Hepatocyte (in vitro differentiated cells): ENCODE measurements around the gene RPUSD3. TPM values are rescaled to one million over a fixed set of nuclear protein-coding genes. Genes with fewer than 3 reads are reported as not detected.
A peak's percentile ranks its signal among the peaks of the same experiment; 100 is the strongest.

ENCODE experiments used
- DNase-seq: peaks from one replicate; pipeline ENCODE4 v3.0.0-alpha.2; 2016; ENCODE audit warnings: low spot score
- H2AFZ ChIP-seq: fragments of 200-600 bp; sonication (generic); 2 replicates; pipeline ENCODE4 v1.6.0; 2016; ENCODE audit warnings: antibody characterized with exemption, mild to moderate bottlenecking
- H3K27ac ChIP-seq: fragments of 200-600 bp; sonication (generic); 2 replicates; pipeline ENCODE4 v1.5.1; 2016; ENCODE audit warnings: mild to moderate bottlenecking
- H3K27me3 ChIP-seq: fragments of 200-600 bp; sonication (generic); 2 replicates; pipeline ENCODE4 v1.6.1; 2016
- H3K36me3 ChIP-seq: fragments of 200-600 bp; sonication (generic); replicated peaks from 2 replicates; pipeline ENCODE4 v1.5.1; 2016; ENCODE audit warnings: low read depth; ENCODE audit not compliant: insufficient read depth
- H3K4me1 ChIP-seq: fragments of 200-600 bp; sonication (generic); 2 replicates; pipeline ENCODE4 v1.5.1; 2016; ENCODE audit warnings: mild to moderate bottlenecking, moderate library complexity; ENCODE audit not compliant: insufficient read depth
- H3K4me2 ChIP-seq: fragments of 200-600 bp; sonication (generic); 2 replicates; pipeline ENCODE4 v1.6.0; 2016
- H3K4me3 ChIP-seq: fragments of 200-600 bp; sonication (generic); 2 replicates; pipeline ENCODE4 v1.5.1; 2016; ENCODE audit warnings: mild to moderate bottlenecking
- H3K79me2 ChIP-seq: fragments of 200-600 bp; sonication (generic); 2 replicates; pipeline ENCODE4 v1.6.0; 2017; ENCODE audit warnings: mild to moderate bottlenecking
- H3K9me2 ChIP-seq: fragments of 200-600 bp; sonication (generic); replicated peaks from 2 replicates; pipeline ENCODE4 v1.6.0; 2017; ENCODE audit warnings: mild to moderate bottlenecking; ENCODE audit not compliant: insufficient read depth
- H3K9me3 ChIP-seq: fragments of 200-600 bp; sonication (generic); 2 replicates; pipeline ENCODE4 v1.5.1; 2016; ENCODE audit warnings: low read depth, mild to moderate bottlenecking
- H4K20me1 ChIP-seq: fragments of 200-600 bp; sonication (generic); 2 replicates; pipeline ENCODE4 v1.6.0; 2016; ENCODE audit warnings: mild to moderate bottlenecking; ENCODE audit not compliant: insufficient read depth, poor library complexity, severe bottlenecking
- EZH2 ChIP-seq: fragments of 200-600 bp; sonication (generic); IDR thresholded peaks from 2 replicates; pipeline ENCODE4 v1.6.1; 2016; ENCODE audit warnings: antibody characterized with exemption, mild to moderate bottlenecking, borderline replicate concordance
- EZH2phosphoT487 ChIP-seq: fragments of 200-600 bp; sonication (generic); IDR thresholded peaks from one replicate; pipeline ENCODE4 v1.6.1; 2018; ENCODE audit warnings: antibody characterized with exemption, mild to moderate bottlenecking, low read depth, moderate library complexity; ENCODE audit not compliant: unreplicated experiment, severe bottlenecking
- WGBS: methylation state at CpG from one replicate; pipeline ENCODE4 v1.1.6; 2016; ENCODE audit warnings: low lambda C conversion rate; ENCODE audit errors: missing lambda C conversion rate; 5-methylcytosine and 5-hydroxymethylcytosine counted together
- polyA plus RNA-seq: library from polyadenylated mRNA; unstranded; fragments of >200 nt; fragmentation: Nextera tagmentation; extraction: Ambion mirVana; gene quantifications from 2 replicates; pipeline ENCODE4 v1.2.1, GENCODE V29; 2016
- total RNA-seq: library from RNA; depleted of rRNA; stranded (reverse); fragments of >200 nt; gene quantifications from 2 replicates; pipeline ENCODE4 v1.2.3, GENCODE V29; 2014
- TF ChIP-seq, protein P1 (sequence below): fragments of 200-600 bp; sonication (generic); IDR thresholded peaks from 2 replicates; pipeline ENCODE4 v1.5.1; 2016; ENCODE audit warnings: antibody characterized with exemption, mild to moderate bottlenecking; ENCODE audit not compliant: poor library complexity

The RPUSD3 gene
- total and polyA plus RNA-seq, 2 experiments from 2014 or later: 37.4 to 74.7 TPM

DNA sequence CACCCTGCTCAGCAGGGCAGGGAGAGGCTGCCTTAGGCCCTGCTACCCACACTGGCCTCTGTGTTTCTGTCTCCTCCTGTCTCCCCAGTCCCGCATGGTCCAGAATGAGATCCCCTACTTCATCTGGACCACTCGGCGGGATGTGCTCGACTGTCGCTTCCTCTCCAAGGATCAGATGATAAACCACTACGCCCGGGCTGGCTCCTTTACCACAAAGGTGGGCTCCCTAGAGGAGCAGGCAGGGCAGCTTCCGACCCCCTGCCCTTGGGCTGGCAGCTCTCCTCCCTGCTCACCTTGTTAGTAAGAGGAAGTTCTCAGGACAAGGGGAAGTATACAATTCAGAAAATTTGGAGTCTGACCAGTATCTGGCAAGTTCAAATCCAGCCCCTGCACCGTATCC, 27.8 kb downstream of the RPUSD3 start:
- Histone ChIP-seq H4K20me1 (no peaks in the 10 kb centered on the region), H3K79me2 (no peaks in the 10 kb centered on the region), H3K9me3 (no peaks in the 10 kb centered on the region), H3K36me3 (no peaks in the 10 kb centered on the region), H3K9me2 (no peaks in the 10 kb centered on the region), H3K4me3 (no peak overlapping the region), H3K27me3 (no peaks in the 10 kb centered on the region), H3K4me1 (no peaks in the 10 kb centered on the region), H3K27ac (no peak overlapping the region), H2AFZ (no peak overlapping the region), H3K4me2 (no peak overlapping the region)
- TF ChIP-seq EZH2: no peak
- no peak for TF ChIP-seq EZH2phosphoT487
- TF ChIP-seq, protein P1, sequence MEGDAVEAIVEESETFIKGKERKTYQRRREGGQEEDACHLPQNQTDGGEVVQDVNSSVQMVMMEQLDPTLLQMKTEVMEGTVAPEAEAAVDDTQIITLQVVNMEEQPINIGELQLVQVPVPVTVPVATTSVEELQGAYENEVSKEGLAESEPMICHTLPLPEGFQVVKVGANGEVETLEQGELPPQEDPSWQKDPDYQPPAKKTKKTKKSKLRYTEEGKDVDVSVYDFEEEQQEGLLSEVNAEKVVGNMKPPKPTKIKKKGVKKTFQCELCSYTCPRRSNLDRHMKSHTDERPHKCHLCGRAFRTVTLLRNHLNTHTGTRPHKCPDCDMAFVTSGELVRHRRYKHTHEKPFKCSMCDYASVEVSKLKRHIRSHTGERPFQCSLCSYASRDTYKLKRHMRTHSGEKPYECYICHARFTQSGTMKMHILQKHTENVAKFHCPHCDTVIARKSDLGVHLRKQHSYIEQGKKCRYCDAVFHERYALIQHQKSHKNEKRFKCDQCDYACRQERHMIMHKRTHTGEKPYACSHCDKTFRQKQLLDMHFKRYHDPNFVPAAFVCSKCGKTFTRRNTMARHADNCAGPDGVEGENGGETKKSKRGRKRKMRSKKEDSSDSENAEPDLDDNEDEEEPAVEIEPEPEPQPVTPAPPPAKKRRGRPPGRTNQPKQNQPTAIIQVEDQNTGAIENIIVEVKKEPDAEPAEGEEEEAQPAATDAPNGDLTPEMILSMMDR: no peak
- no peak for DNase-seq
- WGBS: 91% methylated on average over 9 of the region's 9 CpGs

DNA sequence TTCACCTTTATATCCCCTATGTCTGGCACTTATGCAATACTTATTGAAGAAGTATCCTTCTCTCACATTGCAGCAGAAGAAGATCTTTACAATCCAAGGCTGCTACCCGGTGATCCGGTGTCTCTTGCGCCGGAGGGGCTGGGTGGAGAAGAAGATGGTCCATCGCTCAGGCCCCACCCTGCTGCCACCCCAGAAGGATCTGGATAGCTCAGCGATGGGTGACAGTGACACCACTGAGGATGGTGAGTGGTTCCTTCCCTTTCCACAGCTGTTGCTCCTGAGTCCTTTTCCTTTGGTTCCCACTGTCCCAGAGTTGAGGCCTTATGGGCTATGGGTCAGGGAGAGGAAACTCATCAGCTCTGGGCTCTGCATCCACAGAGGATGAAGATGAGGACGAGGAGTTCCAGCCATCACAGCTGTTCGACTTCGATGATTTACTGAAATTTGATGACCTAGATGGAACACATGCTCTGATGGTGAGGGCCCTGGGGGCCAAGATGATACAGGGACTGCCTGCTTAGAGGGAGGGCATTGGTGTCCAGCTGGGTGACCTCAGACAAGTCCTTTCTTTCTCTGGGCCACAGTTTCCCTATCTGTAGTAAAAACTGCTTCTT, 30.8 kb downstream of the RPUSD3 start:
- no peaks in the 10 kb centered on the region for H3K36me3 ChIP-seq
- no peaks in the 10 kb centered on the region for H3K9me2 ChIP-seq
- H3K27me3 ChIP-seq: no peaks in the 10 kb centered on the region
- no peaks in the 10 kb centered on the region for H3K79me2 ChIP-seq
- H3K4me1 ChIP-seq: peaks cover 14% of the 10 kb centered on the region
- no peak overlapping the region for H3K27ac ChIP-seq
- no peak overlapping the region for H3K4me2 ChIP-seq
- TF ChIP-seq, protein P1: no peak
- TF ChIP-seq EZH2 (no peak), EZH2phosphoT487 (no peak)
- no peaks in the 10 kb centered on the region for H4K20me1 ChIP-seq
- H2AFZ ChIP-seq: no peak overlapping the region
- WGBS: 96% methylated on average over 9 of the region's 9 CpGs
- H3K9me3 ChIP-seq: no peaks in the 10 kb centered on the region
- DNase-seq: no peak
- no peak overlapping the region for H3K4me3 ChIP-seq

DNA sequence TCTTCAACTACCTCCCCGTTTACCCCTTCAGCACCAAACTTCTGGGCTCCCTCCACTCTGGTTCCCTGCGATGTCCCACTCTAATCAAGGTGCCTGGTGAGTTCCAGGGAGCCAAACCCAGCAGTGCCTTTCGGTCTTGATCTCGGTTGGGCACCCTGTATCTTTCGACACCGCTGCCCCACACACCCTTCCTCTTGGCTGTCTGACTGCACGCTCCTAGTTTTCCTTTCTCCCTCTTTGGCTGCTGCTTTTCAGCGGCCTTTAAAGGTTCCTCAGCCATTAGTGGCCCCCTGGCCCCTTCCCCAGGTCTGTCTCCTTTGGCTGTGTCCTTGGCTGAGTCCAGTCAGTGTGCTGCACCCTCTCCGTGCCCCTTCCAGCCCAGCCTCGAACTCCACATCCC, 33.0 kb downstream of the RPUSD3 start:
- Histone ChIP-seq H3K79me2 (no peaks in the 10 kb centered on the region), H4K20me1 (no peaks in the 10 kb centered on the region), H3K27ac (peak overlapping the region; percentile 86), H3K27me3 (no peaks in the 10 kb centered on the region), H3K9me2 (no peaks in the 10 kb centered on the region), H2AFZ (peak overlapping the region; percentile 32), H3K9me3 (no peaks in the 10 kb centered on the region), H3K36me3 (no peaks in the 10 kb centered on the region), H3K4me2 (peak overlapping the region; percentile 93), H3K4me3 (no peak overlapping the region), H3K4me1 (peaks cover 14% of the 10 kb centered on the region)
- TF ChIP-seq EZH2: no peak
- no peak for DNase-seq
- 85% methylated on average over 10 of the region's 10 CpGs for WGBS

DNA sequence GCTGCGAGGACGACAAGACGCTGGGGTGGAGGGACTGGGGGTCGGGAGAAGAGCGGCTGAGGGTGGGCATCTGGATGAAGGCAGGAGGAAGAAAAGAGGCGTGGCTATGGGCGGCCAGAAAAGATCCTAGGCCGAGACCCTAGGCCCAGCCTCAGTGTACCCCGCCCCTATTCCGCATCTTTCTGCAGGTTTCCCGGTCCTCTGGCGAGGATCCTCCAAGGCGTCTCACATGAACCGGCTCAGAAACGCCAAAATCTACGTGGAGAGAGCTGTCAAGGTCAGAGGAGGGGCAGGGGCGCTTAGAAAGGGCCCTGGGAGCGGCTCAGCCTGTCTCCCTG, 33.4 kb downstream of the RPUSD3 start:
- H3K27me3 ChIP-seq: no peaks in the 10 kb centered on the region
- H3K79me2 ChIP-seq: no peaks in the 10 kb centered on the region
- peak overlapping the region; percentile 32 for H2AFZ ChIP-seq
- H3K9me3 ChIP-seq: no peaks in the 10 kb centered on the region
- no peaks in the 10 kb centered on the region for H3K9me2 ChIP-seq
- peak overlapping the region; percentile 93 for H3K4me2 ChIP-seq
- peak overlapping the region; percentile 86 for H3K27ac ChIP-seq
- DNase-seq: no peak
- no peaks in the 10 kb centered on the region for H3K36me3 ChIP-seq
- H4K20me1 ChIP-seq: no peaks in the 10 kb centered on the region
- H3K4me1 ChIP-seq: peaks cover 14% of the 10 kb centered on the region
- TF ChIP-seq, protein P1: no peak
- TF ChIP-seq EZH2 (no peak), EZH2phosphoT487 (no peak)
- whole genome bisulfite sequencing: 11% methylated on average over 18 of the region's 18 CpGs
- H3K4me3 ChIP-seq: peak overlapping the region; percentile 14
